Smooth muscle cell of the brain vasculature (primary cell): ENCODE data around the gene ZNF516.
"Not testable (repeated sequence)": the region's sequence is repeated elsewhere in the genome, so short reads cannot be mapped to it uniquely, and the experiment has no call there.

Experiments used
- DNase-seq: peaks from one replicate; pipeline ENCODE4 v3.0.0-alpha.2; 2012; ENCODE audit warnings: low read depth, low spot score

ZNF516 gene

DNA sequence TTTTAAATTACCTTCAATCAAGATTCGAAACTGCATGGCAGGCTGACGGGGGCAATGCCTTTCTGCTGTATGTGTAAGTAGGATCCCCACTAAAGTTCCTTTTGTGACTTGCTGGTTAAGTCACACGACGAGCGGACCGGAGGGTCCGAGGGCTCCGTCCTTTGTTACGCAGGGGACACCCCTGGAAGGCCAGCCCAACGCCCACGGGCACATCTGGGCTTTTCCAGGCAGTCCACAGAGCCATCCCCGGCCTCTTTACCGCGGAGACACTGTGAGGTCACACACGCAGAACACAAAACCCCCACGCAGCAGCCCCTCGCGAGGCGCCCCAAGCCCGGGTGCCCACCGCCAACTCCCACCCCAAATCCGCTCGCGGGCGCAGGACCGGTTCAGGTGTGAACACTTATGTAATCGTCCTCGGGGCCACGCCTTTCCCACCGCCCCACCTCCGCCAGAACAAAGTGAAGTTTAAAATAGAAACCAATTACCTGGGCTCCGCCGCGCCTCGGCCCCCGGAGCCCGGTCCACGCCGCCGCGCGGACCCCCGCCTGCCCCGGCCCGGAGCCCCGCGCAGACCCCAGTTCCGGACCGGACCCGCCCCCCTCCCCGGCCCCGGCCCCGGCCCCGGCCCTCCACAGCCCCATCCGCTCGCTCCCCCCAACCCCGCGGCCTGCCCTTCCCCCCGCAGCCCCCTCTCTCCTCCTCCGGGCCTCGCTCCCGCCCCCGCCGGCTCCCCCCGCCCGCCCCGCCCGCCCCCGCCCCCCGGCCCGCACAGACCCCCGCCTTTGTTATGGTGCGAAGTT lies 4.2 kb downstream of the ZNF516 start:
- no peak for DNase-seq

DNA sequence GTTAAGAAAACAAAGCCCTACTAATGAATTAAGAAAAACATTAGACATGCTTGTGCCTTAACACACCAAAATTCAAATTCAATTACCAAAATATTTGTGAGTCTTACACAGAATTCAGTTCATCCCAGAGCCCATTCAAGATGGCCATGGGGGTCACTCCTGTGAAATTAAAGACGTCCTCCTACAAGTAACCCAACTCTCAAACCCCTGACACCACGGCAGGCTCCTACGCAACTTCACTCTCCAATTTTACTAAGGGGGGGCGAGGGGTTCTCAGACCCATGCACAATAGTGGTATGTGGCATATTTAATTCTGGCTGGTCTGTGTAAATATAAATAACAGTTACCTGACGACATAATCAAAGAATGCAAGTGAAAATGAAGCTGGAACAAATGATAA lies 5.0 kb downstream of the ZNF516 start:
- no peak for DNase-seq

DNA sequence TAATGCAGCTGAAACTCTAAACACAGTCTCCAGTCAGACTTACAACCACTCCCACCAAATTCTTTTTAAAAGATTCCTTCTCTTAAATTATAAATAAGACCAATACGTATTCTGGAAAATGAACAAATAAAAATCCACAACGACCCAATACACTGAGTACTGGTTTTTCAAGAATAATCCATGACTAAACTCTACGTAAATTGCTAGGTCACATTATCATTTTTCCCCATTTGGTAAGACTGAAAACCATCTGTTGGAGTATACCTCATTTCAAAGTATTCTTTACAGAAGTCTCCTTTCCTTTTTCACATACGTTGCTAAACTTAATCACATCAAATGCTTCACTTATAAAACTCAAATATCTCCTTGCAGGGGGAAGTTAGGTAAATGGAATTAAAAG lies 6.0 kb downstream of the ZNF516 start:
- no peak for DNase-seq

DNA sequence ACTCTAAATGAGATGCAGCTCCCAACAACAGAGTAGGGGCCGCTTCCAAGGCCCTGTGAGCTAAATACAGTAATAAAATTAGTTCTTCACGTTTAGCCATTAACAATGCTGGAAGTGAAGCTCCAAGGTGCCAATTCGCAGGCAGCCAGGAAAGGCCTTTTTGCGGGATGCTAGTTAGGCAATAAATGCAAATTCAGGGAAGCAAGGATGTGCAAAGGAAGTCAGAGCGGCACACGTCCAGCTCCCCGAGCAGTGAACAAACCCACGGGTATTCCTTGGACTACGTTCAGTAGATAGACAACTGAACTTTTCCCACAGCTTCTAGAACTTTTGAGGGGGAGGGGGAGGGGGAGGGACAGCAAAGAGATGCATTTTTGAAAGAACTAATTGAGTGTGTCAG lies 6.9 kb downstream of the ZNF516 start:
- no peak for DNase-seq

DNA sequence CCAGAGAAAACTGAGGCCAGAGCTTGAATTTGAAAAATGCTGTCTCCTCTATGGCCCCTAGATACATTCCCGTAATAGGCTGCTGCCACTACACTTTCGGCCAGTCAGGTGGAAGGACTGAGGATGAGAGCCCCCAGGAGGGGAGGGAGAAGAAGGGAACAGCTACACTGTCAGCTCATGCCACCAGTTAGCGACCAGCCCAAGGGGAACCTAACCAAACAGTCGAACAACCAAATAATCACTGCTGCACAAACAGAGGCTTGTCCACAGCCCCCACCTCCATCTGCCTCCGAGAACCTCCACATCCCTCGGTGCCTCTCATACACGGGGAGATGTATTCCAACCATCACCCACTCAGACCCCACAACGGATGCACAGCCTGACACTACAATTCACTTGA lies 7.3 kb downstream of the ZNF516 start:
- no peak for DNase-seq

DNA sequence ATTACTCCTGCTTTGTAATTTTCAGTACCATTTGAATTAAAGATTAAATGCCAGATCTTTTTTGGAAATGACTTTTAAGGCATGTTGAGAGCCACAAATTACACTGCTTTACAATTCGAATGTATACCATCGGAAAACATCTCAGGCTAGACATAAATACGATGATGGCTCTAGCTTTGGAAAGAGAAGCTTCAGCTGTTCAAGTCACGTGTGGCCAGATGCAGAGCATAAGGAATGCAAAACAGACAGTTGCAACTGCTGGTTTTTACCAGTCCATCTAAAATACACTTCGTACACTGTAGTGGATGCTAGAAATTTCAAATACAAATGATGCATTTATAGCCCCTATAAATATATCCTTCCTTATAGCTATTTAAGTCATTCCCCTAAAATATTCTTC lies 8.0 kb downstream of the ZNF516 start:
- DNase-seq: no peak

DNA sequence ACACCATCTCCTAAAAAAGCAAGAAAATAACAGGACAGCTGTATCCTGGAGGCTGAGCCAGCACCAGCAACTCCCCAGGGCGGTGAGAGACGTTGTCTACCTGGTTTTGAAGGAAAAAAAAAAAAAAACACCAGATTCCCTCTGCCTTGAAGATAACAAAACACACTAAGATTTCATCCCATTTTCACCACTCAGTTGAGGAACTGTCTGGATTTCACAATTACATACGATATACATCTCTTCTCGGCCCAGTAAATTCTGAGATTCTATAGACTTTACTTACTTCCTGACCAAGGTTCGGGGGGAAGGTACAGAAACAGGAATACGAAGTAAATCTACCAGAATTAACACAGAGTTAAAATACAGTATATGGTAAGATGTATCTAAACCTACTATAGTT lies 8.5 kb downstream of the ZNF516 start:
- DNase-seq: no peak

DNA sequence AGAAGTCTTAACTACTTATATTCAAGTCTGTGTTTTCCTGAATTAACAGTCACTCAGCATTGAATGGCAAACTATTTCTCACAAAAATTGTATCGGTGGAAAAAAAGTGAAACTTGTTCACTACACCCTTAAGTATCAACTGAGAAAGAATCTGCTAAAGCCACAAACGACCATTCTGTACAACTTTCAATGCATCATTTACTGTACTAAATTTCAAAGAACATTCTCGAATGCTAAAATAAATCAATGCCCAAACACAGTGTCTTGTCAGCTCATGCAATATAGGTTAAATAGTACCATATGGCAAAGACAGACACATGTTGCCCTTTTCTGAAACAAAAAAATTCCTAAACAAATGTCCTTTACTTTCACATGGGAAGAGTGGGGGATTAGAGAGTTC lies 9.0 kb downstream of the ZNF516 start:
- no peak for DNase-seq

DNA sequence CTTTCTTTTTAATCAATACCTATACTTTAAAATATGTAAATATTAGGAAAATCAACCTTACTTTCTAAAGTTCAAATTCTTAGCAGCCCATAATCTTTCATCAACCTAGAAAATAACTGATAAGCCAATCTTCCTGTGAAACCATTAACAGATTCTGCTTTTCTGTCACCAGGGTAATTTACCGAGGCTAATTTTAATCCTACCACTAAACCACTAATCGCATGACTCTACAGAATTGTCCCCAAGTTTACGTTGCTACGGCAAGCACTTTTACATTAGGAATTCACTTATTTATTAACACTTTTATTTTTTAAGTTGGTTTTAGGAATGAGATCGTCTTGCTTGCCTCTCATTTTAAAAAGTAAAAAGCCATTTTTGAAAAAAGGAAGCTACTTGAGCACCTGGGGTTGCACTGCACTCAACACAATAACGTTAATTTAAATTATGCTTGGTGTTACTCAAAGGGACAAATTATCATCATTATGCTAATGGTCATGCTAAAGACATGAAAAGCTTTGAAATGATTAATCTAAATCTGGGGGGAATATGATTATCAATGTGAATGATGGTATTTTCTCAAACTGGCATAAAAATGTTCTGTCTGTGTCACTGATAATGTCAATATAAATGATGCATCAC lies 10.2 kb downstream of the ZNF516 start:
- DNase-seq: no peak

DNA sequence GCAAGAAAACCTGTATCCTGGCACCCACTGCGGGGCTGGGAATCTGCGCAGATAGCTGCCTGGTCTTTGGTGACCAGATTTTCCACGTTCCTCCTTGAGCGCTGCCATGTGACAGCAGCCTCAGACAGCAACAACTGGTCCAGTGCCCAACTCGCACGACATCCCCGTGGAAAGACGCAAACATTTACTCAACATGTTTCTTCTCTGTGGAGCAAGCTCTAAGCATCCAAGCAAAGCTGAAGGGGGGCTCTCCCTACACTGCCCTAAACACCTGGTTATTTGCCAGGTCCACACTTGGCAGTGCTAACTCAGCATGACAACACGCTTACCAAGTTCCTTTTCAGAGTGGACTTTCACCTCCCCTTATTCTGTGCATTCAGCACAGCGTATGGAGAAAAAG lies 11.3 kb downstream of the ZNF516 start:
- no peak for DNase-seq

DNA sequence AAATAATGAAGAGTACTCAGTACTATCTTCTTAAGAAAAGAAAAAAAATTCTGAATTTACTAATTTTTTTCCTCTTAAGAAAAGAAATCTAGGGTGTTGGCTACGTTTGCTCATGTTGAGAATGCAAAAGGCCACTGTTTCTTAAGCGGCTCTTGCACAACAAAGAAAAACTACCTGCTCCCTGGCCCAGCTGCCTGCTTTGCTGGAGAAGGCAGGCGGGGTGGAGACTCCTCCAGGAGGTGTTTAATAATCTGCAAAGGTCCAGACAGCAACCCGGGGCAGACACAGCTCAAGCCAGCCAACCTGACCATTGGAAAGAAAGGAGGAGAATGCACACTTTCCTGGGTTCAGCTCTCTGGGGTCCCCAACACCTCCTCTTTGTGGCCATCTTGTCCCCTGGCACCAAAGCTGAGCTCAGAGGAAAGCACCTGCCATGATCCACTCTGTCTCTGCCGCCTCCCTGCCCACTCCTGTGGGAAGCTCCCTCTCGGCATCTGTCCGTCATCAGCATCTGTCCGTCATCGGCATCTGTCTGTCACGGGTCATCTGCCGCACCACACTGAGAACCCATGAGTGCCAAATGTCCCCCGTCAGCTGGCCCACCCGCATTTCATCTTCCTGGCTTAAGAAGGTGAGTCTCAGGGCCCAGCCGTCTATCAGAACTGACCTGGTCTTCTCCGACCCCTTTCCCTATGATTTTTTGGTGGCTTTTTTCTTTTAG lies 11.9 kb downstream of the ZNF516 start:
- DNase-seq: no peak

DNA sequence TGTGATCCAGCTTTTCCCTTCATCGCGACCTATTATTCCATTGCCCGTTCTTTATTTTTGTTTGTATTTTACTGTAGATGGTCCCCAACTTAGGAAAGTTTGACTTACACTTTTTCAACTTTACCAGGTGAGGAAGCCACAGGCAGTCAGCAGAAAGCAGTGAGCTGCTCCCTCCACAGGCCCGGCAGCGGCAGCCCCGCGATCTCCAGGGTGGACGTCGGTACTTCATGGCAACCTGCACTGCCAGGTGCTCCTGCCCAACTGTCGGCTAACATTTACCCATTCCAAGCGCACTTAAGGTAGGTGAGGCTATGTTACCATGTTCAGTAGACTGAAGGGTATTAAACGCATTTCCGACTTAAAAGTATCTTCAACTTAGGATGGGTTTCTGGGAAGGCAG lies 12.8 kb downstream of the ZNF516 start:
- no peak for DNase-seq

DNA sequence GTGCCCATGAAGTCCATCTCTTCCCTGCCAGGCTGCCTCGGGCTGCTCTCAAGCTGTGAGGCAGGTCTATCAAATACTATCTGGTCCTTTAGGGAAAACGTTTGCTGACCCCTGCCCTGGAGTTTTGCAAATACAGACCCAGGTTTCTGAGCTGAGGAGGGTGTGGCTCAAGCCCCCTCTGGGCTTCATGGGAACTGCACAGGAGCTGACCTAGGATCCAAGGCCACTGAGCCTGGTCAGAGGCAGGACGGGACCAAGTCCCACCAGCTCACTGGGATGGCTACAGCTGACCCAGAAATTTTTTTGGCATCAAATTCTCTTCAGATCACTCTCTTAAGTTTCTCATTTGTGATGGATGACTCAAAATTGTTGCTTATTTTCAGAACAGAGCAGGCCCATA lies 14.1 kb downstream of the ZNF516 start:
- no peak for DNase-seq

DNA sequence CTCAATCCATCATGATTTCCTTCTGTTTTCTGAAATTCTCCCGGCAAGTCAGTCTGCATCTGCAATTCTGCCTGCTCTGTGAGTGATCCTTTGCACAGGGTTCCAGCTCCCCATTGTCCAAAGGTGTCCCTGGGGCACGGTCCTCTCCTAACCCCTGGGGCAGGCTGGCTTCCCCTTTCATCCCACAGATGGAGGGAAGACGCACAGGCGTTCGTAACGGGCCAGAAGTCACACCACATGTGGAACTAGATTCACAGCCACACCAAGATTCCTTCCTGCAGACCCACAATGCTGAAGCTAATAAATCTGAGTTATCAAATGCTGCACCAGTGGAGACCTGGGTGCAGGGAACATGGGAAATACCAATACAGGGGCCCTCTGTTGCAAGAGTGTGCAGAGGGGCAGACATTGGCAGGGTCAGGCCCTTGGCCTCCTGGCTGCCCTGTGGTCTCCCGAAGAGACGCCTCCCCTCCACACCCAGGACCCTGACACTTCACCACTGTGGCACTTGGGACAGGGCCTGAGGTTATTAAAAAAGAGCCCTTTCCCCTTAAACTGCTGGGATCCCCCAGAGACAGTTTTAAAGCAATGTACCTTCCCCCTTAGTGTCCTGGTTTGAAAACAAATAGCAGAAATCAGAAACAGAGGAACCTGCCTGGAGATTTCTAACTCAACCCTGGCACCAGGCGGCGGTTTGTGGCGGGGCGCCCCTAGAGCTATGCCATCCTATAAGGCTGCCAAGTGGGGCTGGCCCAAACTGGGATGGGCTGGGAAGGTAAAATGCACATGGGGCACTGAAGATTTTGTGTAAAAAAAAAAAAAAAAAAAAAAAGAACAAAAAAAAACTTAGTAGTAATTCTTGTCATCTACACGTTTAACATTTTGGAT lies 15.4 kb downstream of the ZNF516 start:
- no peak for DNase-seq

DNA sequence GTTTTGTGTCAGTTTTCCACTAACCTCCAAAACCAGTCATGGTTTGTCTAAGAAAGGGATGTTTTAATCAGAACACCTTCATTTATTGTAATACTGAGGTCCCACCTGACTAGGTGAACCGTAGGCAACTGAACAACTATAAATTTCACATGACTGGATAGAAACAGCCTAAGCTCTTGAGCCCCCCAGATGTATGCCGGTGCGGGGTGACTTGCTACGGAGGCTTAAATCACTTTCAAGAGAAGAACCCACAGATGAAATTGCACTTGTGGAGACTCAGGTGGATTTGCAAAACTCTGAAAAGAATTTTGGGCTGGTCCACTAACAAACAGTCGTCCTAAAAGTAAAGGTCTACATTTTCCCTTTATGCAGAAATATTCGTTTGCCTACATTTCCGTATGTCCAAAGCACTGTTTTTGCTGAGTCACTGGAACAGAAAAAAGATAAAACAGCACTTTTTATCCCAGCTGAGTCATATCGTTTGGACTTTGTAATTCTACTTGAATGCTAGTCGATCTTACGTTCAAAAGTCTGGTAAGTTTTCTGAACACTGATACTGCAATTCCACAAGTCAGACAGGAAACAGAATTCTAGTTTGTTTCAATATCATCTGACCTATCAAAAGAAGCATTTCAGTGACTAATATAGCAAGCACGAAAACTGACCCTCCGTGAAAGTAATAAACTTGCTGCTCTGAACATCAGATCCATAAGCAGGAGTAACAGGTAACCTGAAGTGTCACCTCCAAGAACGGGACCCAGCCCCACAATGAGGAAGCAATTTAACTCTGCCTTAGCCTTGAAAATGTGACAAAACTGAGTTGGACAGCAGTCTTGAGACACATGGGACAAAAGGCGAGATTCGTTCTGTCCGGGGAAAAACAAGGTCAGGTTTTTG lies 18.1 kb downstream of the ZNF516 start:
- no peak for DNase-seq

DNA sequence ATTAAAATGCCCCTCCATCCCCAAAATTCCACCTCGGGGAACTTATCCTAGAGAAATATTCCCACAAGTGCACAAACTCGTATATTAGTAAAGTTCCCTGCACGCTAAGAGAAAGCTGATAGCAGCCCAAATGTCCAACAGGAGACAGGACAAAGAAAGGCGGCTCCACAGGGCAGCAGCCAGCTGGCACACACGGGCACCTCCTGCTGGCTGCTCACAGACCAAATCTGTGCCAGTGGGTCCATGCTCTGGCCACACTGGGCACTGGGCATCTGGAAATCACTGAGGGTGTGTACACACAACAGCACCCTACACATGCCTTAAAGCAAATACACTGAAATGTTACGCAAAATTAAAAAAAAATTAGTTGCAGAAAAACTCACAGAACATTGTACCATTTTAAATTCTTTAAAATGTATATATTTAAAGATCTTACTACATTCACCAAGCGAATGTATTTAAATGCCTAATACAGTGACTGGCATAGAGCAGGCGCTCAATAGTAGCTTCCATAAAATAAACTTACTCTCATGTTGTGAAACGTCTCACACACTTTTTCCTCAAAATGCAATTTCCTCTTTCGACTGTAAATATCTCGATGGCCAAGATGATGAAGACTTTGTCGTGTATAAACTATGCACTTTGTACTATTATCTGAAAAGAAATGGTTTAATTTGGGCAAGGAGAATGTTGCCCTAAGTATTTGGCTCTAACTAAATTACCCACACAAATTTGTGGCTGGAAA lies 19.4 kb downstream of the ZNF516 start:
- DNase-seq: no peak

DNA sequence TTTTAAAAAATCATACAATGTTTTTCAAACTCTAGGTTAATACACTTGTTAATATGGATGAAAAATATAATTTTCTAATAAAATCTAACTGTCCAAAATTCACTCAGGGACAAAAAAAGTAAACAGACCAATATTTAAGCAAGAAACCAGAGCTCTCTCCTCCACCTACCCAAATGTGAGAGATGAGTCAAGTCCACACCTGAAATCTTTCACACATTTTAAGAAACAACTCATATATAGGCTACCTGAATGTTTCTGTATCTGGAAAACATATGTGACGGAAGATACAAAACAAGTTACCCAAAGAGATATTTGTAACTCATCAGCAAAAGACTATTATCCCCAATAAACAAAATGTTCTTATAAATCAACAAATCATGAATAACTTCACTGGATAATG lies 20.2 kb downstream of the ZNF516 start:
- no peak for DNase-seq

DNA sequence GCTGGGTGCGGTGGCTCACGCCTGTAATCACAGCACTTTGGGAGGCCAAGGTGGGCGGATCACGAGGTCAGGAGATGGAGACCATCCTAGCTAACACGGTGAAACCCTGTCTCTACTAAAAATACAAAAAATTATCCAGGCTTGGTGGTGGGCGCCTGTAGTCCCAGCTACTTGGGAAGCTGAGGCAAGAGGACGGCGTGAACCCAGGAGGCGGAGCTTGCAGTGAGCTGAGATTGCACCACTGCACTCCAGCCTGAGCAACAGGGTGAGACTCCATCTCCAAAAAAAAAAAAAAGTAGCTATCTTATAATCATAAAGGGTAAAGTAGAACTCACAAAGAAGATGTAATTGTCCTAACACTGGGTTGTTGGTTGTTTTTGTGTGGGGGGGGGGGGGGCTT lies 21.5 kb downstream of the ZNF516 start:
- not testable (repeated sequence) for DNase-seq

DNA sequence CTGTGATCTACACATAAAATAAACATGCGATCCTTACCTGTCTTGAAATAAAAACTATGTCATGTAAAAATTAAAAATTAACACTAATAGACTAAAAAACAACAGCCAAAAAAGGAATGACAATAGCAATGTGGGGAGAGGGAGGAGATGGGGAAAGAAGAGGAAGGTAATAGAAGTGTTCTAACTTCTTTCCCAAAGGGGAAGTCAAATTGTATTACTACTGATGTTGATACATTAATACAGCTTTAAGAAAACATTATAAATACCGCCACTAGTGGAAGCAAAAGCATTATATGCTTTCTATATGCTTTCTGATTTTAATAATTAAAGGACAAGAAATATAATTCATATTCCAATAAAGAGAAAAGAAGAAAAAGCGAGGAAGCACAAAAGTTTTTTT lies 22.2 kb downstream of the ZNF516 start:
- DNase-seq: no peak

DNA sequence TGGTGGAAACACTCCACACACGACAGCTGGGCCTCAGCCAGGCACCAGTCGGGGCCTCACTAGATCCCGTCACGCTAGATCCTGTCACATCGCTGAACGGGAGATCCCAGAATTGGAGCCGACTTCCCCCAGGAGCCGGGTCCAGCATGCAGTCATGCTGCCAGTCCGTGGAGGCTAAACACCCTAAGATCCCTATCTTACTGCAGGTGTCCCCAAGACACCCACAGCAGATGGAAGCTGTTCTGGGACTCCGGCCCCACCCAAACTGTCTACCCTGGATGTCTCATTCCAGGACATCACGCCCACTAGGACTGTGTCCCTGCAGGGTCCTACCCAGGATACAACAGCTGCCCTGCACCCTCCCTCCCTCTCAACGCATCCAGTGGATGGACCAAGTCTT lies 23.4 kb downstream of the ZNF516 start:
- DNase-seq: no peak
